Neural progenitor cell (in vitro differentiated cells): ENCODE measurements around the gene HELB. TPM values are rescaled to one million over a fixed set of nuclear protein-coding genes. Genes with fewer than 3 reads are reported as not detected.

Experiments used
- DNase-seq: peaks from one replicate; pipeline ENCODE4 v3.0.0-alpha.2; 2016; ENCODE audit warnings: low spot score
- H2AFZ ChIP-seq: fragments of 200-600 bp; sonication (generic); replicated peaks from 2 replicates; pipeline ENCODE4 v1.6.1; 2016; ENCODE audit warnings: antibody characterized with exemption
- H3F3A ChIP-seq: fragments of 200-600 bp; sonication (generic); 2 replicates; pipeline ENCODE4 v1.6.1; 2016; ENCODE audit warnings: antibody characterized with exemption, low read depth
- H3K27ac ChIP-seq: fragments of 200-600 bp; sonication (generic); 2 replicates; pipeline ENCODE4 v1.5.1; 2016; ENCODE audit warnings: mild to moderate bottlenecking
- H3K27me3 ChIP-seq: fragments of 200-600 bp; sonication (generic); 2 replicates; pipeline ENCODE4 v1.6.1; 2016; ENCODE audit warnings: mild to moderate bottlenecking, moderate library complexity
- H3K36me3 ChIP-seq: fragments of 200-600 bp; sonication (generic); 2 replicates; pipeline ENCODE4 v1.5.1; 2016
- H3K4me1 ChIP-seq: fragments of 200-600 bp; sonication (generic); 2 replicates; pipeline ENCODE4 v1.6.1; 2016; ENCODE audit warnings: mixed run types
- H3K4me2 ChIP-seq: fragments of 200-600 bp; sonication (generic); 2 replicates; pipeline ENCODE4 v1.6.1; 2016
- H3K4me3 ChIP-seq: fragments of 200-600 bp; sonication (generic); 2 replicates; pipeline ENCODE4 v1.5.1; 2016
- H3K79me2 ChIP-seq: fragments of 200-600 bp; sonication (generic); 2 replicates; pipeline ENCODE4 v1.6.1; 2016; ENCODE audit warnings: low read depth
- H3K9ac ChIP-seq: fragments of 200-600 bp; sonication (generic); 2 replicates; pipeline ENCODE4 v1.6.1; 2016
- H3K9me3 ChIP-seq: fragments of 200-600 bp; sonication (generic); 2 replicates; pipeline ENCODE4 v1.5.1; 2016; ENCODE audit warnings: low read depth
- H4K20me1 ChIP-seq: fragments of 200-600 bp; sonication (generic); 2 replicates; pipeline ENCODE4 v1.6.1; 2016; ENCODE audit warnings: low read depth
- H3K27ac Mint-ChIP-seq: 3 replicates; pipeline ENCODE4 v1.8.0; 2021; ENCODE audit warnings: mixed read lengths
- H3K27me3 Mint-ChIP-seq: 2 replicates; pipeline ENCODE4 v1.8.0; 2022; ENCODE audit warnings: low read depth, mild to moderate bottlenecking, inconsistent platforms, moderate library complexity, mixed read lengths; ENCODE audit not compliant: insufficient read depth
- H3K36me3 Mint-ChIP-seq: 3 replicates; pipeline ENCODE4 v1.8.0; 2021; ENCODE audit warnings: mixed read lengths
- H3K4me1 Mint-ChIP-seq: 3 replicates; pipeline ENCODE4 v1.8.0; 2021; ENCODE audit warnings: mixed read lengths
- H3K4me3 Mint-ChIP-seq: 3 replicates; pipeline ENCODE4 v1.8.0; 2021; ENCODE audit warnings: mild to moderate bottlenecking, moderate library complexity, mixed read lengths
- H3K9me3 Mint-ChIP-seq: 3 replicates; pipeline ENCODE4 v1.8.0; 2020; ENCODE audit warnings: mixed read lengths
- EZH2 ChIP-seq: fragments of 200-600 bp; sonication (generic); IDR thresholded peaks from 2 replicates; pipeline ENCODE4 v1.6.1; 2017; ENCODE audit warnings: antibody characterized with exemption, mild to moderate bottlenecking, moderate library complexity
- EZH2phosphoT487 ChIP-seq: fragments of 200-600 bp; sonication (generic); IDR thresholded peaks from 2 replicates; pipeline ENCODE4 v1.6.1; 2017; ENCODE audit warnings: antibody characterized with exemption
- total RNA-seq: library from RNA; depleted of rRNA; stranded (reverse); fragments of >200 nt; gene quantifications from 2 replicates; pipeline ENCODE4 v1.2.3, GENCODE V29; 2015; ENCODE audit warnings: low replicate concordance
- TF ChIP-seq, protein P1 (sequence below): fragments of 200-600 bp; sonication (generic); IDR thresholded peaks from 2 replicates; pipeline ENCODE4 v1.5.1; 2017; ENCODE audit warnings: antibody characterized with exemption, mild to moderate bottlenecking

Gene HELB
- total RNA-seq, 1 donor from 2014 or later: 10.7 TPM

DNA sequence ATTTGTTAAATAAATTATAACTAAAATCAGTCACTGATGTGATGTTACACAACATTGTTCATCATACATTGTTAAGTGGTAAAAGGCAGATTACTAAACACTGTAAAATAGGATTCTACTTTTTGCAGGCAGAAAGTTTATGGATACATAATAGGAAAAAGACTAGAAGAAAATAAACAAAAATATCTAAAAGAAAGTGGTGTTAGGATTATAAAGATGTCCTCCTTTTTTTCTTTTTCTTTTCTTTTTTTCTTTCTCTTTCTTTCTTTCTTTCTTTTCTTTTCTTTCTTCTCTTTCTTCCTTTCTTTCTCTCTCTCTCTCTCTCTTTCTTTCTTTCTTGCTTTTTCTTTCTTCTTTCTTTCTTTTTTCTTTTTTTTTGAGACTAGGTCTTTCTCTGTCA, 39.6 kb upstream of the HELB start:
- Mint-ChIP-seq H3K9me3 (no peaks in the 10 kb centered on the region), H3K36me3 (no peaks in the 10 kb centered on the region), H3K27ac (no peak overlapping the region), H3K4me1 (peaks cover 5% of the 10 kb centered on the region), H3K27me3 (peaks cover 2% of the 10 kb centered on the region), H3K4me3 (no peak overlapping the region)
- DNase-seq: no peak
- no peaks in the 10 kb centered on the region for H3K79me2 ChIP-seq
- no peaks in the 10 kb centered on the region for H4K20me1 ChIP-seq
- no peak overlapping the region for H3K4me2 ChIP-seq
- TF ChIP-seq EZH2 (no peak), EZH2phosphoT487 (no peak)
- TF ChIP-seq, protein P1, sequence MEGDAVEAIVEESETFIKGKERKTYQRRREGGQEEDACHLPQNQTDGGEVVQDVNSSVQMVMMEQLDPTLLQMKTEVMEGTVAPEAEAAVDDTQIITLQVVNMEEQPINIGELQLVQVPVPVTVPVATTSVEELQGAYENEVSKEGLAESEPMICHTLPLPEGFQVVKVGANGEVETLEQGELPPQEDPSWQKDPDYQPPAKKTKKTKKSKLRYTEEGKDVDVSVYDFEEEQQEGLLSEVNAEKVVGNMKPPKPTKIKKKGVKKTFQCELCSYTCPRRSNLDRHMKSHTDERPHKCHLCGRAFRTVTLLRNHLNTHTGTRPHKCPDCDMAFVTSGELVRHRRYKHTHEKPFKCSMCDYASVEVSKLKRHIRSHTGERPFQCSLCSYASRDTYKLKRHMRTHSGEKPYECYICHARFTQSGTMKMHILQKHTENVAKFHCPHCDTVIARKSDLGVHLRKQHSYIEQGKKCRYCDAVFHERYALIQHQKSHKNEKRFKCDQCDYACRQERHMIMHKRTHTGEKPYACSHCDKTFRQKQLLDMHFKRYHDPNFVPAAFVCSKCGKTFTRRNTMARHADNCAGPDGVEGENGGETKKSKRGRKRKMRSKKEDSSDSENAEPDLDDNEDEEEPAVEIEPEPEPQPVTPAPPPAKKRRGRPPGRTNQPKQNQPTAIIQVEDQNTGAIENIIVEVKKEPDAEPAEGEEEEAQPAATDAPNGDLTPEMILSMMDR: no peak
- no peaks in the 10 kb centered on the region for H3K36me3 ChIP-seq
- no peaks in the 10 kb centered on the region for H3K27me3 ChIP-seq
- H3K9ac ChIP-seq: no peak overlapping the region
- H3K27ac ChIP-seq: no peak overlapping the region
- H3K4me3 ChIP-seq: no peak overlapping the region
- no peak overlapping the region for H2AFZ ChIP-seq
- no peaks in the 10 kb centered on the region for H3F3A ChIP-seq
- H3K4me1 ChIP-seq: peaks cover 3% of the 10 kb centered on the region
- no peaks in the 10 kb centered on the region for H3K9me3 ChIP-seq

- no peak overlapping the region for H3K4me3 Mint-ChIP-seq
- no peaks in the 10 kb centered on the region for H3K4me1 Mint-ChIP-seq
- H3K36me3 ChIP-seq: no peaks in the 10 kb centered on the region
- H3K9me3 ChIP-seq: no peaks in the 10 kb centered on the region
- H3K79me2 ChIP-seq: no peaks in the 10 kb centered on the region
- no peak for DNase-seq
- H3K27me3 ChIP-seq: no peaks in the 10 kb centered on the region
- no peaks in the 10 kb centered on the region for H4K20me1 ChIP-seq
- peaks cover 3% of the 10 kb centered on the region for H3K4me1 ChIP-seq
- H3K4me3 ChIP-seq: no peak overlapping the region
- no peak overlapping the region for H3K27ac ChIP-seq
- no peak overlapping the region for H3K9ac ChIP-seq
- H3K27me3 Mint-ChIP-seq: no peaks in the 10 kb centered on the region
- no peak overlapping the region for H3K27ac Mint-ChIP-seq
- no peak for TF ChIP-seq EZH2
- TF ChIP-seq, protein P1: no peak
- TF ChIP-seq EZH2phosphoT487: no peak
- no peak overlapping the region for H2AFZ ChIP-seq
- H3K4me2 ChIP-seq: no peak overlapping the region
- H3F3A ChIP-seq: peaks cover 5% of the 10 kb centered on the region
- no peaks in the 10 kb centered on the region for H3K36me3 Mint-ChIP-seq
- no peaks in the 10 kb centered on the region for H3K9me3 Mint-ChIP-seq
Measured at GRCh38 chr12:66268562-66268961, 33.7 kb upstream of the HELB start.

DNA sequence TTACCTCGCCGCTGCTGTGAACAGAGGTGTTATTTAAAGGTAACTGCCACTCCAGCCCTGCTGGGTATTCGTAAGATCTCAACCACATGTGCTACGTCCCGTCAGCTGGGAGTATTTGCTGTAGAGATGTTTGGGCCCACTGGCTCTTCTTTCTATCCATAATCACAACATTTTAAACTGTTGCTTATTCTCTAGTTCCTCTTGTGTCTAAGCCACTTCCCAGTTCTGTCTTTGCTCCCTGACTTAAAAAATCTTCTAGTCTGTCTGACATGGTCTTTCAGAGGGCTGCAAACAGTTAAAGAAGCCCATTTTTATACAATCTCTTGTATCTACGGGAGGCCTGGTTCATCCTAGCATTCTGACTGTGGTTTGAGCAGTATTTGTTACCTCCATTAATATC, 33.2 kb upstream of the HELB start:
- no peak overlapping the region for H3K4me3 ChIP-seq
- H3K79me2 ChIP-seq: no peaks in the 10 kb centered on the region
- H3K4me2 ChIP-seq: no peak overlapping the region
- H3K9me3 ChIP-seq: no peaks in the 10 kb centered on the region
- H3K36me3 ChIP-seq: no peaks in the 10 kb centered on the region
- H3K4me3 Mint-ChIP-seq: no peak overlapping the region
- no peak for DNase-seq
- no peaks in the 10 kb centered on the region for H3K36me3 Mint-ChIP-seq
- H3K27me3 Mint-ChIP-seq: no peaks in the 10 kb centered on the region
- no peak overlapping the region for H3K27ac ChIP-seq
- H4K20me1 ChIP-seq: no peaks in the 10 kb centered on the region
- no peak overlapping the region for H3K27ac Mint-ChIP-seq
- TF ChIP-seq EZH2 (no peak), EZH2phosphoT487 (no peak)
- TF ChIP-seq, protein P1: no peak
- no peak overlapping the region for H3K9ac ChIP-seq
- H3K9me3 Mint-ChIP-seq: no peaks in the 10 kb centered on the region
- peaks cover 5% of the 10 kb centered on the region for H3F3A ChIP-seq
- no peaks in the 10 kb centered on the region for H3K4me1 Mint-ChIP-seq
- peak overlapping the region; percentile 99 for H2AFZ ChIP-seq
- H3K27me3 ChIP-seq: no peaks in the 10 kb centered on the region
- H3K4me1 ChIP-seq: peaks cover 3% of the 10 kb centered on the region
